Stimulated activated memory B cell treated with anti-CD40 and anti-IgM and Interleukin-4, amounts not matched to agents 10 μg/mL and 1 μg/mL and 100 μg/mL, for 72 hours (primary cell): ENCODE results near the gene AFF3.

Experiments
- ATAC-seq: fragments of 150-1000 bp; cut with Tn5 transposase; 2 replicates; pipeline ENCODE4 v1.10.0; 2021
- H3K27ac Mint-ChIP-seq: one replicate; pipeline ENCODE4 v1.8.0; 2022; ENCODE audit warnings: mild to moderate bottlenecking, mixed read lengths
- H3K27me3 Mint-ChIP-seq: one replicate; pipeline ENCODE4 v1.8.0; 2022; ENCODE audit warnings: mixed read lengths
- H3K36me3 Mint-ChIP-seq: one replicate; pipeline ENCODE4 v1.8.0; 2022; ENCODE audit warnings: mixed read lengths
- H3K4me1 Mint-ChIP-seq: one replicate; pipeline ENCODE4 v1.8.0; 2022; ENCODE audit warnings: mixed read lengths
- H3K4me3 Mint-ChIP-seq: one replicate; pipeline ENCODE4 v1.8.0; 2022; ENCODE audit warnings: mild to moderate bottlenecking, moderate library complexity, mixed read lengths
- H3K9me3 Mint-ChIP-seq: one replicate; pipeline ENCODE4 v1.8.0; 2022; ENCODE audit warnings: mixed read lengths

The AFF3 gene

GRCh38 chr2:99982744-99983143 lies 159.6 kb downstream of the AFF3 start:
- Mint-ChIP-seq H3K27me3 (no peaks in the 10 kb centered on the region), H3K9me3 (no peaks in the 10 kb centered on the region), H3K27ac (no peak overlapping the region), H3K4me1 (no peaks in the 10 kb centered on the region), H3K36me3 (peaks cover 39% of the 10 kb centered on the region), H3K4me3 (no peak overlapping the region)
- ATAC-seq: no peak

GRCh38 chr2:99981840-99982239 lies 160.6 kb downstream of the AFF3 start:
- Mint-ChIP-seq H3K27me3 (no peaks in the 10 kb centered on the region), H3K4me3 (no peak overlapping the region), H3K9me3 (no peaks in the 10 kb centered on the region), H3K27ac (no peak overlapping the region), H3K36me3 (peaks cover 40% of the 10 kb centered on the region), H3K4me1 (no peaks in the 10 kb centered on the region)
- no peak for ATAC-seq

GRCh38 chr2:99980176-99980575 lies 162.2 kb downstream of the AFF3 start:
- Mint-ChIP-seq H3K9me3 (no peaks in the 10 kb centered on the region), H3K27ac (no peak overlapping the region), H3K27me3 (no peaks in the 10 kb centered on the region), H3K4me1 (no peaks in the 10 kb centered on the region), H3K36me3 (peaks cover 43% of the 10 kb centered on the region), H3K4me3 (no peak overlapping the region)
- ATAC-seq: no peak

- H3K27ac Mint-ChIP-seq: no peak overlapping the region
- no peak for ATAC-seq
- H3K36me3 Mint-ChIP-seq: peaks cover 49% of the 10 kb centered on the region
- no peaks in the 10 kb centered on the region for H3K27me3 Mint-ChIP-seq
- no peak overlapping the region for H3K4me3 Mint-ChIP-seq
- H3K9me3 Mint-ChIP-seq: no peaks in the 10 kb centered on the region
- H3K4me1 Mint-ChIP-seq: no peaks in the 10 kb centered on the region
Measured at GRCh38 chr2:99977966-99978365, 164.4 kb downstream of the AFF3 start.

GRCh38 chr2:99975386-99975785 lies 167.0 kb downstream of the AFF3 start:
- Mint-ChIP-seq H3K27me3 (no peaks in the 10 kb centered on the region), H3K4me3 (no peak overlapping the region), H3K9me3 (no peaks in the 10 kb centered on the region), H3K36me3 (peaks cover 49% of the 10 kb centered on the region), H3K4me1 (peaks cover 10% of the 10 kb centered on the region), H3K27ac (no peak overlapping the region)
- ATAC-seq: no peak

GRCh38 chr2:99974682-99975375 lies 167.6 kb downstream of the AFF3 start:
- no peaks in the 10 kb centered on the region for H3K27me3 Mint-ChIP-seq
- H3K36me3 Mint-ChIP-seq: peaks cover 51% of the 10 kb centered on the region
- no peak for ATAC-seq
- H3K27ac Mint-ChIP-seq: no peak overlapping the region
- H3K4me3 Mint-ChIP-seq: no peak overlapping the region
- no peaks in the 10 kb centered on the region for H3K9me3 Mint-ChIP-seq
- H3K4me1 Mint-ChIP-seq: peaks cover 12% of the 10 kb centered on the region

- Mint-ChIP-seq H3K4me1 (peaks cover 12% of the 10 kb centered on the region), H3K36me3 (peaks cover 48% of the 10 kb centered on the region), H3K27ac (no peak overlapping the region), H3K4me3 (no peak overlapping the region), H3K27me3 (no peaks in the 10 kb centered on the region), H3K9me3 (no peaks in the 10 kb centered on the region)
- ATAC-seq: no peak
Measured at GRCh38 chr2:99974275-99974674, 168.1 kb downstream of the AFF3 start.

GRCh38 chr2:99971326-99971900 lies 171.0 kb downstream of the AFF3 start:
- Mint-ChIP-seq H3K36me3 (peaks cover 54% of the 10 kb centered on the region), H3K27me3 (no peaks in the 10 kb centered on the region), H3K27ac (no peak overlapping the region), H3K9me3 (no peaks in the 10 kb centered on the region), H3K4me1 (peaks cover 24% of the 10 kb centered on the region), H3K4me3 (no peak overlapping the region)
- no peak for ATAC-seq

- no peaks in the 10 kb centered on the region for H3K9me3 Mint-ChIP-seq
- H3K36me3 Mint-ChIP-seq: peaks cover 50% of the 10 kb centered on the region
- H3K4me3 Mint-ChIP-seq: no peak overlapping the region
- no peak for ATAC-seq
- no peak overlapping the region for H3K27ac Mint-ChIP-seq
- no peaks in the 10 kb centered on the region for H3K27me3 Mint-ChIP-seq
- H3K4me1 Mint-ChIP-seq: peaks cover 24% of the 10 kb centered on the region
Measured at GRCh38 chr2:99970292-99970868, 172.0 kb downstream of the AFF3 start.

- no peak overlapping the region for H3K27ac Mint-ChIP-seq
- no peak overlapping the region for H3K4me3 Mint-ChIP-seq
- no peaks in the 10 kb centered on the region for H3K27me3 Mint-ChIP-seq
- peaks cover 62% of the 10 kb centered on the region for H3K4me1 Mint-ChIP-seq
- no peak for ATAC-seq
- H3K9me3 Mint-ChIP-seq: no peaks in the 10 kb centered on the region
- peaks cover 44% of the 10 kb centered on the region for H3K36me3 Mint-ChIP-seq
Measured at GRCh38 chr2:99961196-99961913, 181.0 kb downstream of the AFF3 start.

GRCh38 chr2:99960790-99961189 lies 181.6 kb downstream of the AFF3 start:
- no peak overlapping the region for H3K27ac Mint-ChIP-seq
- no peak overlapping the region for H3K4me3 Mint-ChIP-seq
- H3K27me3 Mint-ChIP-seq: no peaks in the 10 kb centered on the region
- no peaks in the 10 kb centered on the region for H3K9me3 Mint-ChIP-seq
- peaks cover 44% of the 10 kb centered on the region for H3K36me3 Mint-ChIP-seq
- ATAC-seq: no peak
- peaks cover 63% of the 10 kb centered on the region for H3K4me1 Mint-ChIP-seq

- Mint-ChIP-seq H3K27ac (no peak overlapping the region), H3K27me3 (no peaks in the 10 kb centered on the region), H3K4me3 (no peak overlapping the region), H3K9me3 (no peaks in the 10 kb centered on the region), H3K4me1 (peaks cover 63% of the 10 kb centered on the region), H3K36me3 (peaks cover 44% of the 10 kb centered on the region)
- no peak for ATAC-seq
Measured at GRCh38 chr2:99960291-99960690, 182.1 kb downstream of the AFF3 start.

GRCh38 chr2:99959261-99960014 lies 183.0 kb downstream of the AFF3 start:
- Mint-ChIP-seq H3K9me3 (no peaks in the 10 kb centered on the region), H3K4me3 (no peak overlapping the region), H3K27ac (no peak overlapping the region), H3K4me1 (peaks cover 63% of the 10 kb centered on the region), H3K27me3 (no peaks in the 10 kb centered on the region), H3K36me3 (peaks cover 44% of the 10 kb centered on the region)
- ATAC-seq: no peak

GRCh38 chr2:99957332-99958133 lies 184.9 kb downstream of the AFF3 start:
- peaks cover 32% of the 10 kb centered on the region for H3K36me3 Mint-ChIP-seq
- H3K4me3 Mint-ChIP-seq: no peak overlapping the region
- no peaks in the 10 kb centered on the region for H3K27me3 Mint-ChIP-seq
- no peak for ATAC-seq
- no peaks in the 10 kb centered on the region for H3K9me3 Mint-ChIP-seq
- peak overlapping the region; percentile 63 for H3K27ac Mint-ChIP-seq
- peaks cover 47% of the 10 kb centered on the region for H3K4me1 Mint-ChIP-seq
